Cortex of kidney (tissue), 1 donor: Measurements from ENCODE around the gene FAM89B.

Experiments
- DNase-seq: peaks from one replicate; lab custom pipeline; 2025; lab: John Stamatoyannopoulos, UW

The FAM89B gene

DNA sequence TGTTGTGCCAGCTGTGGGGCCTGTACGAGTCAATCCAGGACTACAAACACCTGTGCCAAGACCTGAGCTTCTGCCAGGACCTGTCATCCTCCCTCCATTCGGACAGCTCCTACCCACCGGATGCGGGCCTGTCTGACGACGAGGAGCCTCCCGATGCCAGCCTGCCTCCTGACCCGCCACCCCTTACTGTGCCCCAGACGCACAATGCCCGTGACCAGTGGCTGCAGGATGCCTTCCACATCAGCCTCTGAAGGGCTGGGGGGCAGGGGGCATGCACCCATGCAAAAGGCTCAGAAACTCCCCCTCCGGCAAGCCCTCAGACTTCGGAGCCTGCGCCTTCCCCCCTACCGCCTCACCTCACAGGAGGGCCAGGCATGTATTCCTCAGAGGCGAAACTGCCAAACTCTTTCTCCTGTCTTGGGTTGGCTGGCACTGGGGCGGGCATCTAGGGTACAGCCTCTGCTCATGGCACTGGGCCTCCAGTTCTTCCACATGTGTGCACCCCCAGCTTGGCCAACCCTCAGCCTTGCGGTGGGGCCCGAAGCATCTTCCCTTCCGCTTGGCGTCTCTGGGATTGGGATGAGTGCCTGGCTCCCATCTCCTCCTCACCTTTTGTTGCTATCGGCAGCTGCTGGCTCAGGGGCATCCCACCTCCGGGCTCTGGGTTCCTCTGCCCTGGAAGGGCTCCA lies 1.2 kb downstream of the FAM89B start:
- DNase-seq, result no peak

DNA sequence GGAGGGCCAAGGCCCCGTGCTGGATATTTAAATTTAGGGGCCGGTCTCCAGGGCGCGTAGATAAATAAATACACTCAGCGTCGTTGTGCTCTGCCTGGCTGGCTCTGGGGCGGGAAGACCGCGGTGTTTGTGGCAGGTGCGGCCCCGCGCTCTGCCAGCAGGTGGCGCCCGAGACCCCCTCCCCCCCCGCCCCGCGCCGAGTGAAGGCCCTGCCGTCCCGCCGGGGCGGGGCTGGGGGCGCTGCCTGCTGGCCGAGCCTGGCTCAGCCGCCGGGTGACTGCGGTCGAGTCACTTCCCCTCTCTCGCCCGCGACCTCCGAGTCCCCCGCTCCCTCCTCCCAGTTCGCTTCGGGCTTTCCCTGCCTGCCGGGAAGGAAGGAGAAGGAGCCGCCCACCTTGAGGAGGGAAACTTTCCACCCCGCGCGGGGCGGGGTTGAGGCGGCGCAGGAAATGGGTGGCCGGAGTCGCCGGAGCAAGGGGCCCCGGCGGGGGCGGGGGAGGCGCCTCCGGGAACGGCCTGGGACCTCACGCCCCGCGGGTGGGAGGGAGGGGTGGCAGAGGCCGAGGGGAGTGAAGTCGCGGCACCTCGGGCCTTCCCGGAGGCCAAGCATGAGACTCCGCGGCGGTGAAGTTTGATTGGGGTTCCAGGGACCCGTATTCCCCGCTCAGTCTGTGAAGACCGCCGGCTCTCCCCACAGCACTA lies 1.9 kb downstream of the FAM89B start:
- DNase-seq, result no peak

DNA sequence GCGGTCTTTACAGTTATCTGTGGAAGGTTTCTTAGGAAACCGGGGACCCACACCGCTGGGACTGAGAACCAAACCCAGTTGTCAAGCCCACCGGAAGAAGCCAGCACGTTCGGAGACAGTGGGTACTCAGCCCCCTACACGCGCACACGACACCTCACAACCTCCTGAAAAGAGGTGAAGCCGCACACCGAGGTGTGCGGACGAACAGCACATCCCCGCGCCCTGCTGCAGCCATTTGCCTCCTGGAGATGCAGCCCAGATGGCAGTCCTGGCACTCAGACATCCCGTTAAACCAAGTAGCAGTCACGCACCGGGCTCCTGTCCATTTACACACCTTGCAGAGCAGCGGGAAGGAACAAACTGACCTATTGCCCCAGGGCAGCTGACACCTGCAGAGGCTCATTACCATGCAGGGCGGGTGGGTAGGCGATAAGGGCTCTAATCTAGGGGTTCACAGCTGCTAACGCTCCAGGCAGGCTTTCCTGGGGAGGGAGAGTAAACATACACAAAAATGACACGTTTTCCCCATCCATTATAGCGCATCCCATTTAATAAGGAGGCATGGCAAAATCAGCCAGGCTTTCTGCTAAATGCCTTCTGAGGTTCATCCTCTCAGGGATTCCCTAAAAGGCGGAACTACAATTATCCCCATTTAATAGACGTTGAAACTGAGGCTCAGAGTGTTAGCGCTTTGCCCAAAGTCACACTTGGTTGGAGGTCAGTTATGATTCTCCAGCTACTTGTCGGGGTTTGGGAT lies 2.7 kb downstream of the FAM89B start:
- DNase-seq, result no peak

DNA sequence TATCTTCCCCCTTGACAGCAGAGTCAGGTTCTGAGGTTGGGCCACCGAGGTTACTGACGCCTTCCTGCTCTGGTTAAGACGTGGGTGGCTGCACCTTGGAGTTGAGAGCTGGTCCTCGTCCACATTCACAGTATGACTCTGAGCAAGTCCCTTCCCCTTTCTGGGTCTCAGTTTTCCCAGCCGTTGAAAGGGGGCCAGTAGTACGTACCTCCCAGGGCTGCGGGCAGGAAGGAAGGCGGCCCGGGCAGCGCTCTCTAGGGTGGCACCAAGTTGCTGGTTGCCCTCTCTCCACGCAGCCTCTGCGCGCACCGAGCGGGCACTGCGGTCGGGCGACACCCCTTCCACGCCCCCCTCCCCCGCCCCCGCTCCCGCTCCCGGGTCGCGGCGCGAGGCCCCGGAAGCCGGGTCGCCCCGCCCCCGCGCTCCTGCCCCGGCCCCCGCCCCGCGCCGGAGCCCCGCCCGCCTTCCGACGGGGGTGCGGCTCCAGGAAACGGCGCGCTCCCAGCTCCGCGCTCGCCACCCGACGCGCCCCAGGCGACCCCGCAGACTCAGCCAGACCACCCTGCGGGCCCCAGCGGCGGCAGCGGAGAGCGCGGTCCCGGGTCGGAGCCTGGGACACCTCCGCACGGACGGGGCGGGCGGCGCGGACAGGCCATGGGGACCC lies 3.4 kb downstream of the FAM89B start, which contains the start of gene EHBP1L1:
Gene EHBP1L1, plus strand, starts transcription at position 486 of the 664 bp plus-strand sequence. CDS start 250 bp downstream, outside the sequence.
- no peak for DNase-seq

DNA sequence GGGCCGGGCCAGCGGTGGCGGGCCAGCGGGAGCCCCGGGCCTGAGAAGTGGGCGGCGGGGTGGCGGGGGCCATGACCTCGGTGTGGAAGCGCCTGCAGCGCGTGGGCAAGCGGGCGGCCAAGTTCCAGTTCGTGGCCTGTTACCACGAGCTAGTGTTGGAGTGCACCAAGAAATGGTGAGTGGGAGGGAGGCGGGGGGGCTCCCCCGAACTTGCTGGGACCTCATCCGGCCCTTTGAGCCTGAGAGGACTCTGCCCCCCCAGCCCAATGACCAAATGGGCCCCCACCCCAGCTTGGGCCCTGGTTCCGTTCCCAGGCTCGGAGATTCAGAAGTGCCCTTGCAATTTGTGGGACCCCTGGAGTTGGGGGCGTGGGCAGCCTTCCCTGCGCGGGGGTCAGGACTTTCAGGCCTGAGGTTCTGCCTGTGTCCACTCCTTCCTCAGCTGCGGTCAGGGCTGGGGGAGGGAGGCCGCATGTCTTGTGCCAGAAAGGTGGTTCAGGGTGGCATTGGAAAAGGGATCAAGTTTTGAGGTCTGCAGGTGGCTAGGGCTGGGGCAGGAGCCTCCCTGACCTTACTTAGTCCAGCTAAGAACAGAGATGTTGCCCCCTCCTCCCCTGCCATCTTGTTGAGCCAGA lies 4.0 kb downstream of the FAM89B start:
- DNase-seq, result no peak

DNA sequence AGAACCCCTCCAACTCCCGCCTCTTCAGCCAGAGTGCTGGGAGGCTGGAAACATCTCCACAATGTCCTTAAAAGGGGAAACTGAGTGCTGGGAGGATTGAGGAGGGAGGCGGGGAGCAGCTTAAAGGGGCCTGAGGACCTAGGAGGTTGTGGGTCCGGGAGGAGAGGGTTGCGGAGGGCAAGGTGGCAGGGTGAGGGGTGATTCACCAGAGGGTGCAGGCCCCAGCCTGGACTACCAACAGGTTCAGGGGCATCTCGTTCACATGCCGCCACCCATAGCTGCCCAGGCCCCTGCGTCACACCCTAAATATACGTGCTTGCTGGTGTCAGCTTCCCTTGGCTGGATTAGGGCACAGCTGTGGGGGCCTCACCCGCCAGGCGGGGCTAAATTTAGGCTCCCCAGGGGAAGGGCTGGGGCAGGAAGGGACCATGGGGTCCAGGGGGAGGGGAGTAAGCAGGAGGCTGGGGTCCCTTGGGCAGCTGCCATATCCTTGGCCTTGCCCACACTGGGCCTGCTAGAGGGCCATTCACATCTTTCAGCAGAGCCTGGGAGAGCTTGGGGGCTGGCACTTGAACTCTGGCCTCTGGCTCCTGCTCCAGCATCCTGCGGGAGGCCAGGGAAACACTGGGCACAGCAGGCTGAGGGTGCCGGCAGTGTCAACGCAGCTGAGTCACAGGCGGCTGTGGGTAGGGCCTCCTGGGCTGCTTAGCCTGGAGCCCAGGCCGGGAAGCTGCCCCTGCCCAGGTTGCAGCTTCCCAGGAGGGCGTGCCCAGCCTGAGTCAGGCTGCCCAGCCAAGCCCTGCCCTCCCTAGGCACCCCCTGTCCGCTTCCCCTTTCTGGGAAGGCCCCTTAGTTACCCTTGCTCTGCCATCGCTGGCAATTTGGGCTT lies 4.8 kb downstream of the FAM89B start:
- DNase-seq, result no peak

DNA sequence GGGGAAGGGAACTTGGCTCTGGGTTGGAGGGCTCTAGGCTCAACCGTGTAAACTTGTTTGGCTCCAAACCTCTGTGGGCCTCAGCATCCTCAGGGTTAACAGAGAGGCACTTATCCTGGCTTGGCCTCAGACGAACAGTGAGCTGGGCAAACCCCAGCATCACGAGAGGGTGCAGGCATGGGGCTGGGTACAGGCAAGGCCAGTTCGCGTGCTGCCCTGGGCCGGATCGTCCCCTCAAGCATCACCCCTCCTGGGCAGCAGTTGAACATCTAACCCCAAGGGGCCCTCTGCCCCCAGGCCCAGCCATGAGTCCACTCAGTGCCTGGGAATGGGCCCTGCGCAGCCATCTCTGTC lies 5.4 kb downstream of the FAM89B start:
- DNase-seq, result no peak

DNA sequence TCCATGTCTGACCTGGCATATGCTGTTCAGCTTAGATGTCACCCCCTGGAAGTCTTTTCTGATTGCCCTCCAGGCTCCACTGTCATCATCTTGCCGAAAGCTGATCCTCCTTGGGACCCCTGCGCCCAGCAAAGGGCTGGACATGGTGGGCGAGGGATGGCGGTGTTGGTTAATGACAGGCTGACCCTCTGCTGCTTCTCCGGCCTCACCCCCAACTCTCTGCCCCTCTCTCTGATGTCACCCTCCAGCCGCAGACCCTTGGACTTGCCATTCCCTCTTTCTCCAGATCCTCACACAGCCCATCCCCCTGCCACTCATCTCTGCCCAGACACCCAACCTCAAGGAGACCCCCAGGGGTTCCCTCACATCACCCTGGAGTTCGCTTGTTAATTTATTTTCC lies 5.8 kb downstream of the FAM89B start:
- DNase-seq, result no peak

DNA sequence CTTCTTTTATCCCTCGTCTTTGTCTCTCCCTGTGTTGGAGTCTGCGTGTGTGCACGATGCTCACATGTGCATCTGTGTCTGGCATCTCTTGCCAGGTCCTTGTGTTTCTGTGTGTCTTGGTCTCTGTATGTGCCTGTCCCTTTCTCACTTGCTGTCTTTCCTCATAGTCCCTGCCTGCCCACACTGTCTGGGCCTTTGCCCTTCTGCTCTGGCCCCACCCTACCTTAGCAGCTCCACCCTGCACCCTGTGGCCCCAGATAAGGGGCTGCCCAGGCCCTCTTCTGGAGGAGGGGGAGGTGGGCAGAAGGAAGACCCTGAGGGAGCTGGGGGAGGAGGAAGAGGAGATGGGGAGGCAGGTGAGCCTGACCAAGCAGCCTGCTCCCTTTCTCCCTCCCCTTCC lies 6.3 kb downstream of the FAM89B start:
- no peak for DNase-seq

DNA sequence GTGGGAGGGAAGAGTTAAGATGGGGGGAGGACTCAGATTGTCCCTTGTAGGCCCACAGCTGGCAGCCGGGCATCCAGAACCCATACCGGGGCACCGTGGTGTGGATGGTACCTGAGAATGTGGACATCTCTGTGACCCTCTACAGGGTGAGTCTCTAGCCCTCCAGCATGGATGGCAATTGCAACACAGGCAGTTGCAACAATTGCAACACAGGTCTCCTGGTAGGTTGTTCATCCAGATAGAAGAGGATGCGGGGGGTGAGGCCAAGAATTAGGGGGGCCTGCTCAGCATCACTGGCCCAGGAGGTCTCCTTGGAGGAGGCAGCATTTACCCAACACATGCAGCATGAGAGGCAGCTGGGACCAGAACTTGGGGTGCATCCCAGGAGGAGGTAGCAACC lies 7.0 kb downstream of the FAM89B start:
- no peak for DNase-seq

DNA sequence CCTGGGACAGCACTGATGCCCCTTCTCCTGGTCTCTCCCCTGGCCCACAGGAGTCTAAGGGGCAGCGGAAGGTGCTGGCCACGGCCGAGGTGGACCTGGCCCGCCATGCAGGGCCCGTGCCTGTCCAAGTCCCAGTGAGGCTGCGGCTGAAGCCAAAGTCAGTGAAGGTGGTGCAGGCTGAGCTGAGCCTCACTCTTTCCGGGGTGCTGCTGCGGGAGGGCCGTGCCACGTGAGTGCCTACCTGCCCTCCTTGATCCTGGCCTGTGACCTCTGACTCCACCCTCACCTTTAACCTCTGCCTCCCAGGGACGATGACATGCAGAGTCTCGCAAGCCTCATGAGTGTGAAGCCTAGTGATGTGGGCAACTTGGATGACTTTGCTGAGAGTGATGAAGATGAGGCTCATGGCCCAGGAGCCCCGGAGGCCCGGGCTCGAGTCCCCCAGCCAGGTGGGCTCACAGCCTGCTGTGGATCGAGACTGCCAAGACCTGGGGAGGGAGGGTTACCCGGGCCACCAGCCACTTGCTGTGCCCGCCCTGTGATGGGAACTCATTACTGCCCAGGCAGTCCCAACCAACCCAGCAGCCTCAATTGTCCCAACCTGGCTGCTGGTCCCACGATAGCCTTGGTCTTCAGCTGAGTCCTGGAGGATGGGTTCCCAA lies 7.8 kb downstream of the FAM89B start:
- no peak for DNase-seq

DNA sequence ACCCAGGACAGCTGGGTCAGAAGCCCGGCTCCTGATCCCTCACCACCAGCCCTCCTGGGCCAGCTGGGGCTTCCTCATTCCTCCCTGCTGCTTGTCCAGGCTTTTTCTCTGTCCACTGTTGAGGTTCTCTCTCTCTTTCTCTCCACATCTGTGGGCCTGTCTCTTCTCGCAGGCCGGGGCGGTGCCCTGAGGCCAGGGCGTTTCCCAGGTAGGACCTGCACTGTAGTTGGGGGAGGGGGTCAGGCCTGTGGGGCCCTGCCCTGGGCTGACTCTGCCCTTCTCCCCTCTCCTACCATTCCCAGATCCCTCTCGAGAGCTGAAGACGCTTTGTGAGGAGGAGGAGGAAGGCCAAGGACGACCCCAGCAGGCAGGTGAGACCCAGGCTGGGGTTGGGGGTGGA lies 8.4 kb downstream of the FAM89B start:
- no peak for DNase-seq

DNA sequence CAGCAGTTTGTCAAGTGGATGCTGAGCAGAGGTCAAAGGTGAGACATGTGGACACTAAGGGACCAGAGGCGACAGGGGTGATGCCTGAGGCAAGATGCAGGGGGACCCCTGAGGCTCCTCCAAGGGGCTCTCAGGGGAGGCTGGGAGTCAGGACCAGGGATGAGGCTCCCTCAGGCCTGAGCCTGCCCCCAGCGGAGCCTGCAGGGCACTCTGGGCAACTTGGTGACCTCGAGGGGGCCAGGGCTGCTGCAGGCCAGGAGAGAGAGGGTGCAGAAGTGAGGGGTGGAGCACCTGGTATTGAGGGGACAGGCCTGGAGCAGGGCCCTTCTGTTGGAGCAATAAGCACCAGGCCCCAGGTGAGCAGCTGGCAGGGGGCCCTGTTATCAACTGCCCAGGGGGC lies 9.6 kb downstream of the FAM89B start:
- no peak for DNase-seq

DNA sequence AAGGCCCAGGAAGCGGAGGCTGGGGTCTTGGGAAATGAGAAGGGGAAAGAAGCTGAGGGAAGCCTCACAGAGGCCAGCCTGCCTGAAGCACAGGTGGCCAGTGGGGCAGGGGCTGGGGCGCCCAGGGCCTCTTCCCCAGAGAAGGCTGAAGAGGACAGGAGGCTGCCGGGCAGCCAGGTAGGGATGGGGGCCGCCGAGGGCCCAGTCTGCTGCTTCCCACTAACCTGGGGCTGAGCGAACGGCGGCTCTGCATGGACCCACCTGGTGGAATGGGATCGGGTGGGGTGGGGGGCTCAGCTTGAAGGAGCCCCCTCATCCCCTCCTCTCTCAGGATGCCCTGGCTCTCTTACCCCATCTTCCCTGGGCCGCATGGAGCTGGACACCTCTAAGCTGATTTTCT lies 11.3 kb downstream of the FAM89B start:
- DNase-seq, result no peak

DNA sequence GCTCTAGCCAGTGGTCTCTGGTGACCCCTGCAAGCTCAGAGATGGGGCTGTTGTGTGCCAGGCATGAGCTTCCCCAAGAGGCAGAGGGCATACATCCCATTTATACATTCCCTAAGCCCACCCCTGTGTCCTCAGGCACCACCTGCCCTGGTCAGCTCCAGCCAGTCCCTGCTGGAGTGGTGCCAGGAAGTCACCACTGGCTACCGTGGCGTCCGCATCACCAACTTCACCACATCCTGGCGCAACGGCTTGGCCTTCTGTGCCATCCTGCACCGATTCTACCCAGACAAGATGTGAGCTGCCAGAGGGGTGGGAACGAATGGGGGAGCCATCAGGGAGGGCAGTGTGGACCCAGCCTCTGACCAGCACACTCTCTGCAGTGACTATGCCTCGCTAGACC lies 11.8 kb downstream of the FAM89B start:
- no peak for DNase-seq

DNA sequence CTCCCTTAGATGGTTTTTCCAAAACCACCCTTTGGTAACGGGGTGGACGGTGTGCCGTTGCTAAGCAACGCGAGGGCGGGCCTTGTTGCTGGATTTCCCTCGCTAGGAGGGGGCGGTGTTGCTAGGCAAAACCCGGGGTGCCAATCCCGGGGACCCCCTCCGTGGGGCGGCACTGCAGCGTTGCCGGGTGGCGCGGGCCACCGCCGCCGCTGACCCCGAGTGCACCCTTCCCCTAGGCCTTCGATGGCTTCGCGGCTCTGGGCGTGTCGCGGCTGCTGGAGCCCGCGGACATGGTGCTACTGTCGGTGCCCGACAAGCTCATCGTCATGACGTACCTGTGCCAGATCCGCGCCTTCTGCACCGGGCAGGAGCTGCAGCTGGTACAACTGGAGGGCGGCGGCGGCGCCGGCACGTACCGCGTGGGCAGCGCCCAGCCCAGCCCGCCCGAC lies 12.4 kb downstream of the FAM89B start:
- DNase-seq, result no peak

DNA sequence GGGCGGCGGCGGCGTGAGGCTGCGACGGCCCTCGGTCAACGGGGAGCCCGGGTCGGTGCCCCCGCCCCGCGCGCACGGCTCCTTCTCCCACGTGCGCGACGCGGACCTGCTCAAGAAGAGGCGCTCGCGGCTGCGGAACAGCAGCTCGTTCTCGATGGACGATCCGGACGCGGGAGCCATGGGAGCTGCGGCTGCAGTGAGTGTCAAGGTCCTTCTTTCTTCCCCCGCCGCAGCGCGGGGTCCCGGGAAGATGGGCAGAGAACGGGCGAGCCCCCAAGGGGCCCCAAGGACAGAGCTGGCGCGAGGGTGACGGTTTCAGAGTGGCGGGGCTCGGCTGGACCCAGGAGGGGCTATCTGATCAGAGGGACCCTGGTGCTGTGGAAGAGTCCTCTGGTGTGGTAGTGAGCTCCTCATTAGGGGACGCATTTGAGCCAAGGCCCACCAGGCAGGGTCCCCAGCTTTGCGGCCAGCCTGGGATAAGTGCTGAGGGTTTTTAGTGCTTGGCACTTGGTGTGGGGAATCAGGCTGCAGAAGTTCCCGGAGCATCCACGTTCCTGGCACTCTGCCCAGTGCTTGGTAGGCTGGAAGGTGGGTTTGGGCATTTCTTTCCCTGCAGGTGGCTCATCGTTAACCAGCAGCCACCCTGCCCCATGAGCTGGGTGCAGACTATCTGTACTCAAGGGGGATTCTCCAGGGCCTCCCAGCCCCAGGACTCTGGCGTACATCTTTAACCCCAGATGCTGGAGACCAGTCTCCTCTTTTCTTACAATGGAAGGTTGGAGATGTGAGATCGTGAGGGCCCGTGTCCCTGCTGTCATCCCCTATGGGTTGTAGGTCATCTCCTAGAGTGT lies 13.3 kb downstream of the FAM89B start:
- no peak for DNase-seq

DNA sequence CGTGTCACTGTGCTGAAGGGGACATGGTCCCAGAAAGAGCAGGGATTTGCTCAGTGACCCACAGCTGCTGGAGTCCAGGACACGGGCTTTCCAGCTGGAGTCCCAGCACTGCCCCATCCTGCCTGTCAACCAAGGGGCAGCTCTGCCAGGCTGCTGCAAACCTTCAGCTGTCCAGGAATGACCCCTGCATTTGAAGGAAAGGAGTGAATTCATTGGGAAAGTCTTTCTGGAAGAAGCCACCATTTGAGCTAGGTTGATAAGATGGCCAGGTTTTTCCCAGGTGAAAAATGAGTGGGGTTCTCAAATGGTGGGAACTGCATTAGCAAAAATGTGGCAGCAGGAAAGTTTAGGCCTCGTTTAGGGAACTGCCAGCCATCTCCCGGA lies 13.9 kb downstream of the FAM89B start:
- no peak for DNase-seq

DNA sequence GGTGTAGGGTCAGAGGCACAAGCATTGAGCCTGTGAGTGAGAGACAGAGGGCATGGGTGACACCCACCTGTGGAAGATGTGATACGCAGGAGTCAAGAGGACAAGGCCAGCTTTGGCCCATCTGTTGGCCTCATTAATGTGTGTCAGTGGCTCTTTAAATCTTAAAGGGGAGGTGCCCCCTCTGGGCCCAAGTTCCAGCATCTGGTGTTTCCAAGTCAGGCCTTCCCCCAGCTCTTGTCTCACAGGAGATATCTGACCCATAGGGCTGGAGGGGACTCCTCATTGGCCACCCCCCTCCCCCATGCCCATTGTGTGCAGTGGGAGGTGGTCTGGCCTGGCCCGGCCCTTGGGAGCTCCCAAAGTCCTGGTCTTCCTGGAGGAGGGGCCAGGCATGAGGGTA lies 14.3 kb downstream of the FAM89B start:
- no peak for DNase-seq
